Keratinocyte (primary cell): Measurements from ENCODE around the gene DKK3. TPM values are rescaled to one million over a fixed set of nuclear protein-coding genes. Genes with fewer than 3 reads are reported as not detected.

ENCODE experiments used
- DNase-seq: peaks from one replicate; pipeline ENCODE4 v3.0.0-alpha.2; 2011; ENCODE audit warnings: low read depth, missing footprints, low spot score
- FAIRE-seq: peaks from 2 replicates; lab custom pipeline; 2011; peaks lifted over from hg19 to GRCh38; lab: Jason Lieb, UNC
- H2AFZ ChIP-seq: 2 replicates; pipeline ENCODE4 v1.6.0; 2012; ENCODE audit warnings: low read length, control low read depth, inconsistent platforms; ENCODE audit not compliant: control insufficient read depth
- H3K27ac ChIP-seq: 2 replicates; pipeline ENCODE4 v1.5.1; 2011; ENCODE audit warnings: low read length; ENCODE audit not compliant: control insufficient read depth, insufficient read depth
- H3K27me3 ChIP-seq: 3 replicates; pipeline ENCODE4 v1.6.0; 2011; ENCODE audit warnings: low read length; ENCODE audit not compliant: control insufficient read depth, insufficient read depth; ENCODE audit errors: extremely low read depth
- H3K36me3 ChIP-seq, 2 experiments: 2 replicates in 1 of 2; 3 replicates in 1 of 2; pipeline ENCODE4 v1.5.1; 2011; ENCODE audit warnings: low read length in 2 of 2, mild to moderate bottlenecking in 1 of 2; ENCODE audit not compliant: control insufficient read depth in 2 of 2, insufficient read depth in 2 of 2; ENCODE audit errors: extremely low read depth in 1 of 2
- H3K4me1 ChIP-seq: 3 replicates; pipeline ENCODE4 v1.5.1; 2011; ENCODE audit warnings: low read length; ENCODE audit not compliant: control insufficient read depth, insufficient read depth; ENCODE audit errors: extremely low read depth
- H3K4me2 ChIP-seq: 3 replicates; pipeline ENCODE4 v1.6.0; 2011; ENCODE audit warnings: low read depth, low read length; ENCODE audit not compliant: control insufficient read depth, insufficient read depth; ENCODE audit errors: extremely low read depth
- H3K4me3 ChIP-seq, 3 experiments: fragments of 200-600 bp in 1 of 3; sonication (generic) in 1 of 3; 2 replicates in 2 of 3; 3 replicates in 1 of 3; pipeline ENCODE4 v1.5.1; 2011 to 2016; ENCODE audit warnings: low read length in 3 of 3, mild to moderate bottlenecking in 3 of 3, control low read depth in 2 of 3, inconsistent platforms in 1 of 3, low read depth in 1 of 3, mixed read lengths in 1 of 3, mixed run types in 1 of 3, moderate library complexity in 1 of 3; ENCODE audit not compliant: control insufficient read depth in 2 of 3, insufficient read depth in 2 of 3; ENCODE audit errors: extremely low read depth in 1 of 3
- H3K79me2 ChIP-seq: 2 replicates; pipeline ENCODE4 v1.6.0; 2012; ENCODE audit warnings: low read length; ENCODE audit not compliant: control insufficient read depth, insufficient read depth
- H3K9ac ChIP-seq: 3 replicates; pipeline ENCODE4 v1.6.0; 2011; ENCODE audit warnings: low read length; ENCODE audit not compliant: control insufficient read depth, insufficient read depth; ENCODE audit errors: extremely low read depth
- H3K9me1 ChIP-seq: 3 replicates; pipeline ENCODE4 v1.6.0; 2011; ENCODE audit warnings: low read length; ENCODE audit not compliant: control insufficient read depth, insufficient read depth; ENCODE audit errors: extremely low read depth
- H3K9me3 ChIP-seq: 2 replicates; pipeline ENCODE4 v1.5.1; 2012; ENCODE audit warnings: low read depth, low read length; ENCODE audit not compliant: control insufficient read depth
- H4K20me1 ChIP-seq: 3 replicates; pipeline ENCODE4 v1.6.0; 2011; ENCODE audit warnings: low read length; ENCODE audit not compliant: control insufficient read depth, insufficient read depth; ENCODE audit errors: extremely low read depth
- EZH2 ChIP-seq: IDR thresholded peaks from one replicate; pipeline ENCODE4 v1.6.1; 2012; ENCODE audit warnings: inconsistent platforms, mild to moderate bottlenecking, low read length, moderate library complexity
- dilution Hi-C: fragments of 300-500 bp; cut with MboI; formaldehyde crosslinking; loops from one replicate; pipeline ENCODE4 v1.7.0; 2020; ENCODE audit warnings: low sequenced_read_pairs; ENCODE audit not compliant: extremely low pct_ligation_motif_present
- polyA plus RNA-seq, 5 experiments: library from polyadenylated mRNA; depleted of rRNA in 3 of 5; stranded (reverse) in 3 of 5; stranded (forward) in 1 of 5; unstranded in 1 of 5; fragments of >200 nt; gene quantifications; 1 replicate in 1 of 5; 2 replicates in 3 of 5; 3 replicates in 1 of 5; pipeline versions ENCODE4 v1.2.1 to v1.2.3, GENCODE V29; 2011 to 2012; ENCODE audit warnings: missing spikeins in 2 of 5, low read depth in 1 of 5, low replicate concordance in 1 of 5
- TF ChIP-seq, protein P1 (sequence below), 3 experiments: IDR thresholded peaks in 1 of 3; conservative IDR thresholded peaks in 1 of 3; optimal IDR thresholded peaks in 1 of 3; 2 replicates in 2 of 3; 3 replicates in 1 of 3; pipeline versions ENCODE3 to v1.5.1; 2011; ENCODE audit warnings: low read length in 3 of 3, mild to moderate bottlenecking in 3 of 3, moderate library complexity in 2 of 3, control low read depth in 1 of 3, inconsistent platforms in 1 of 3; ENCODE audit not compliant: insufficient read depth in 2 of 3; ENCODE audit errors: extremely low read depth in 1 of 3

The DKK3 gene
- polyA plus RNA-seq, 1 donor (not counting 4 experiments of a cell fraction or from before 2014, with no cell fraction given), result 712 TPM

DNA sequence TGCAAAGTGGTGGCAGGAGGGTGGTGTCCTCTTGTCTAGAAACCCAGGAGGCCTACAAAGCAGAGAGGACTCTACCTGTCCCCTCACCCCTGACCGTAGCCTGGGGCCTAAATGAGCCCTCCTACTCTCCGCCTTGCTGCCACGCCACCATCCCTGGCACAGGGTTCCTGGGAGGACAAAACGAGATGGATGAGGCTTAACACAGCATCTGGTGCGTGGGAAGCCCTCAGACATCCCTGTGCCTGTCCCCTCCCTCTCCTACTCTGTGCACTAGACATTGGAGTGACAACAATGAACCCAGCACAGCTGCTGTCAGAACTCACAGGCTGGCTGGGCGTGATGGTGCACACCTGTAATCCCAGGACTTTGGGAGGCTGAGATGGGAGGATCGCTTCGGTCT lies 36.4 kb upstream of the DKK3 start:
- Histone ChIP-seq H3K36me3 (no peaks in the 10 kb centered on the region), H4K20me1 (no peaks in the 10 kb centered on the region), H3K9me1 (no peaks in the 10 kb centered on the region), H3K9me3 (peaks cover 4% of the 10 kb centered on the region), H3K27ac (peak overlapping the region; percentile 96), H3K4me3 (peak overlapping the region in 1 of 3 experiments; percentile 16), H3K9ac (peak overlapping the region; percentile 82), H3K4me2 (peak overlapping the region; percentile 59), H2AFZ (peak overlapping the region; percentile 76), H3K27me3 (no peaks in the 10 kb centered on the region), H3K79me2 (no peaks in the 10 kb centered on the region), H3K4me1 (peaks cover 40% of the 10 kb centered on the region)
- no peak for TF ChIP-seq EZH2
- TF ChIP-seq, protein P1, sequence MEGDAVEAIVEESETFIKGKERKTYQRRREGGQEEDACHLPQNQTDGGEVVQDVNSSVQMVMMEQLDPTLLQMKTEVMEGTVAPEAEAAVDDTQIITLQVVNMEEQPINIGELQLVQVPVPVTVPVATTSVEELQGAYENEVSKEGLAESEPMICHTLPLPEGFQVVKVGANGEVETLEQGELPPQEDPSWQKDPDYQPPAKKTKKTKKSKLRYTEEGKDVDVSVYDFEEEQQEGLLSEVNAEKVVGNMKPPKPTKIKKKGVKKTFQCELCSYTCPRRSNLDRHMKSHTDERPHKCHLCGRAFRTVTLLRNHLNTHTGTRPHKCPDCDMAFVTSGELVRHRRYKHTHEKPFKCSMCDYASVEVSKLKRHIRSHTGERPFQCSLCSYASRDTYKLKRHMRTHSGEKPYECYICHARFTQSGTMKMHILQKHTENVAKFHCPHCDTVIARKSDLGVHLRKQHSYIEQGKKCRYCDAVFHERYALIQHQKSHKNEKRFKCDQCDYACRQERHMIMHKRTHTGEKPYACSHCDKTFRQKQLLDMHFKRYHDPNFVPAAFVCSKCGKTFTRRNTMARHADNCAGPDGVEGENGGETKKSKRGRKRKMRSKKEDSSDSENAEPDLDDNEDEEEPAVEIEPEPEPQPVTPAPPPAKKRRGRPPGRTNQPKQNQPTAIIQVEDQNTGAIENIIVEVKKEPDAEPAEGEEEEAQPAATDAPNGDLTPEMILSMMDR (optimal IDR thresholded peaks at IDR 0.05 in 1 of 3, IDR thresholded peaks at IDR 0.05 in 1 of 3, conservative IDR thresholded peaks at IDR 0.05 in 1 of 3; ENCODE audit: extremely low read depth in 1 of 3, insufficient read depth in 2 of 3, low read length in 3 of 3), result no peak
- dilution Hi-C loops, result no loop called here
- no peak for FAIRE-seq
- no peak for DNase-seq

DNA sequence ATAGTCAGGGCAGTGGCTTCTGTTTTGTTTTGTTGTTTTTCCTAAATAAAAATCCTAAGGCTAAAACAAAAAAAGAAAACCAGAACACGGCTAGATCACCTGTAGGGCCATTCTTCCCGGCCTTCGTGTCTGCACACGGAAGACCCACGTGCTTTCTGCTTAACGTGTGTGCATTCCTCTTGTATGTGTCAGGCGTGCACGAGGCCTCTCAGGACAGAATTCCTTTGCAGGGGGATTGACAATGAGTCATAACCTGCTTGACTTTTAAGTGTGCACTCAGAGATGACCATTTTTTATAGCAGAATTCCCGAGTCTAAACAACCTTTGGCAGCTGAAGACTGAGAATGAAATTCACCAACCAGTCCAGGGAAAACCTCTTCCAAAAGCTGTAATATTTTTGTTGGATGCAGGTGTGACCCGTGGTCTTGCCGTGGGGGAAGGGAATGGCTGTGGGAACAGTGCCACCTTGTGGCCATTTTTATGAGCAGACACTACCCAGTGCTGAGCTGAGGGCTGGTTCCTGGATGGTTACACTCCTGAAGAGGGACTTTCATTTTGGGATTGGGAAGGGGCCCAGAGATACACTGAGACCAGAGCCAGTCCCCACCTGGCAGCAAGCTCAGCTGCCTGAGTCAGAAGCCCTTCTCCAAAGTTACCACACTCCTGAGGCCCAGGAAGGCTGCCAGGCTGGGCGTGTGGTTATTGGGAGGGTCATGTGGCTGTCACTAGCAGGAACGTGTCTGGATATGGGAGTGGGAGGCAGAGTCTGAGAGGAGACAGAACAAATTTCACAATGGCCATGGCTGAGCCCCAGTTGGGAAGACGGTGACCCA lies 35.7 kb upstream of the DKK3 start:
- peak overlapping the region in 2 of 3 experiments; percentile 16 to 57 for H3K4me3 ChIP-seq
- H3K9me3 ChIP-seq, result peaks cover 4% of the 10 kb centered on the region
- peak; percentile 99 for DNase-seq
- peak overlapping the region; percentile 96 for H3K27ac ChIP-seq
- peaks cover 40% of the 10 kb centered on the region for H3K4me1 ChIP-seq
- H3K79me2 ChIP-seq, result no peaks in the 10 kb centered on the region
- H3K4me2 ChIP-seq, result peak overlapping the region; percentile 59
- H4K20me1 ChIP-seq, result no peaks in the 10 kb centered on the region
- no peaks in the 10 kb centered on the region for H3K9me1 ChIP-seq
- dilution Hi-C loops, result no loop called here
- H2AFZ ChIP-seq, result peak overlapping the region; percentile 76
- peak; percentile 96 for FAIRE-seq
- H3K27me3 ChIP-seq, result no peaks in the 10 kb centered on the region
- TF ChIP-seq, protein P1 (optimal IDR thresholded peaks at IDR 0.05 in 1 of 3, IDR thresholded peaks at IDR 0.05 in 1 of 3, conservative IDR thresholded peaks at IDR 0.05 in 1 of 3; ENCODE audit: extremely low read depth in 1 of 3, insufficient read depth in 2 of 3, low read length in 3 of 3), result peak; percentile 66 to 87 (median 80)
- no peak for TF ChIP-seq EZH2
- H3K36me3 ChIP-seq, result no peaks in the 10 kb centered on the region
- H3K9ac ChIP-seq, result peak overlapping the region; percentile 82
